MM.1S (cell line): ENCODE results near the gene TIMM17B.

ENCODE experiments used
- DNase-seq: peaks from one replicate; pipeline ENCODE4 v3.0.0-alpha.2; 2015
- H2AFZ ChIP-seq: fragments of 300-600 bp; sonication (generic); 2 replicates; pipeline ENCODE4 v1.6.0; 2016; ENCODE audit warnings: antibody characterized with exemption, low read length
- H3F3A ChIP-seq: fragments of 300-600 bp; sonication (generic); 2 replicates; pipeline ENCODE4 v1.6.1; 2016; ENCODE audit warnings: mild to moderate bottlenecking, antibody characterized with exemption, low read length, moderate library complexity, mixed read lengths; ENCODE audit not compliant: insufficient read depth
- H3K27ac ChIP-seq: fragments of 300-600 bp; sonication (generic); 2 replicates; pipeline ENCODE4 v1.5.1; 2016; ENCODE audit warnings: mild to moderate bottlenecking, low read length
- H3K27me3 ChIP-seq: fragments of 300-600 bp; sonication (generic); replicated peaks from 2 replicates; pipeline ENCODE4 v1.6.0; 2016; ENCODE audit warnings: low read length; ENCODE audit not compliant: insufficient read depth
- H3K36me3 ChIP-seq: fragments of 300-600 bp; sonication (generic); replicated peaks from 2 replicates; pipeline ENCODE4 v1.6.1; 2016; ENCODE audit warnings: mild to moderate bottlenecking, low read length, mixed read lengths; ENCODE audit not compliant: insufficient read depth
- H3K4me1 ChIP-seq: fragments of 300-600 bp; sonication (generic); 2 replicates; pipeline ENCODE4 v1.6.1; 2016; ENCODE audit warnings: low read length, mixed read lengths
- H3K4me2 ChIP-seq: fragments of 300-600 bp; sonication (generic); 2 replicates; pipeline ENCODE4 v1.6.0; 2016; ENCODE audit warnings: low read depth, low read length
- H3K4me3 ChIP-seq: fragments of 300-600 bp; sonication (generic); 2 replicates; pipeline ENCODE4 v1.5.1; 2016; ENCODE audit warnings: low read length, mixed read lengths
- H3K79me2 ChIP-seq: fragments of 300-600 bp; sonication (generic); 2 replicates; pipeline ENCODE4 v1.6.1; 2016; ENCODE audit warnings: mixed run types, low read length, mixed read lengths
- H3K9ac ChIP-seq: fragments of 300-600 bp; sonication (generic); 2 replicates; pipeline ENCODE4 v1.6.1; 2016; ENCODE audit warnings: low read length, mixed read lengths
- H3K9me2 ChIP-seq: fragments of 300-600 bp; sonication (generic); replicated peaks from 2 replicates; pipeline ENCODE4 v1.6.1; 2016; ENCODE audit warnings: mild to moderate bottlenecking, low read length, mixed read lengths; ENCODE audit not compliant: insufficient read depth
- H3K9me3 ChIP-seq: fragments of 300-600 bp; sonication (generic); replicated peaks from 2 replicates; pipeline ENCODE4 v1.6.1; 2016; ENCODE audit warnings: mild to moderate bottlenecking, low read length, mixed read lengths; ENCODE audit not compliant: insufficient read depth
- H4K20me1 ChIP-seq: fragments of 300-600 bp; sonication (generic); 2 replicates; pipeline ENCODE4 v1.6.1; 2016; ENCODE audit warnings: mild to moderate bottlenecking, low read length, moderate library complexity, mixed read lengths; ENCODE audit not compliant: insufficient read depth
- CTCF ChIP-seq: fragments of 300-600 bp; sonication (generic); IDR thresholded peaks from 2 replicates; pipeline ENCODE4 v1.5.1; 2016; ENCODE audit warnings: antibody characterized with exemption, low read length, mixed read lengths
- EZH2 ChIP-seq: fragments of 300-600 bp; sonication (generic); optimal IDR thresholded peaks from 2 replicates; pipeline ENCODE3; 2017; ENCODE audit warnings: low read depth, mild to moderate bottlenecking, antibody characterized with exemption, low read length, mixed read lengths
- EZH2phosphoT487 ChIP-seq: fragments of 300-600 bp; sonication (generic); IDR thresholded peaks from 2 replicates; pipeline ENCODE4 v1.6.1; 2018; ENCODE audit warnings: antibody characterized with exemption, low read length

TIMM17B gene

GRCh38 chrX:48894891-48895290 is 2.7 kb downstream of the TIMM17B start:
- Histone ChIP-seq H3K36me3 (no peaks in the 10 kb centered on the region), H3K4me1 (no peaks in the 10 kb centered on the region), H2AFZ (no peak overlapping the region), H3K79me2 (peaks cover 37% of the 10 kb centered on the region), H3K27me3 (no peaks in the 10 kb centered on the region), H3K4me2 (no peak overlapping the region), H3K9me3 (no peaks in the 10 kb centered on the region), H3K9ac (no peak overlapping the region), H4K20me1 (no peaks in the 10 kb centered on the region), H3K27ac (no peak overlapping the region), H3F3A (peaks cover 4% of the 10 kb centered on the region; the same call in 1 of the 2 replicates), H3K4me3 (no peak overlapping the region), H3K9me2 (no peaks in the 10 kb centered on the region)
- TF ChIP-seq EZH2, result no peak
- TF ChIP-seq EZH2phosphoT487, result no peak
- no peak for TF ChIP-seq CTCF
- DNase-seq, result no peak

- no peak for DNase-seq
- H3K27me3 ChIP-seq, result no peaks in the 10 kb centered on the region
- H3K4me3 ChIP-seq, result no peak overlapping the region
- no peak for TF ChIP-seq CTCF
- no peak for TF ChIP-seq EZH2phosphoT487
- no peak for TF ChIP-seq EZH2
- peaks cover 27% of the 10 kb centered on the region for H3K79me2 ChIP-seq
- H3K9ac ChIP-seq, result no peak overlapping the region
- no peaks in the 10 kb centered on the region for H3K9me2 ChIP-seq
- H3F3A ChIP-seq, result peaks cover 4% of the 10 kb centered on the region; the same call in 1 of the 2 replicates
- H3K4me2 ChIP-seq, result no peak overlapping the region
- H3K9me3 ChIP-seq, result no peaks in the 10 kb centered on the region
- H3K27ac ChIP-seq, result no peak overlapping the region
- no peaks in the 10 kb centered on the region for H3K36me3 ChIP-seq
- no peaks in the 10 kb centered on the region for H3K4me1 ChIP-seq
- H4K20me1 ChIP-seq, result no peaks in the 10 kb centered on the region
- no peak overlapping the region for H2AFZ ChIP-seq
These were observed 3.8 kb downstream of the TIMM17B start for GRCh38 chrX:48893556-48894348.

GRCh38 chrX:48892896-48893295 is 4.7 kb downstream of the TIMM17B start:
- Histone ChIP-seq H3K4me3 (no peak overlapping the region), H2AFZ (no peak overlapping the region), H3K4me1 (no peaks in the 10 kb centered on the region), H3K79me2 (peaks cover 27% of the 10 kb centered on the region), H3K36me3 (no peaks in the 10 kb centered on the region), H3K9ac (no peak overlapping the region), H3K9me3 (no peaks in the 10 kb centered on the region), H3K27ac (no peak overlapping the region), H4K20me1 (no peaks in the 10 kb centered on the region), H3F3A (no peaks in the 10 kb centered on the region), H3K9me2 (no peaks in the 10 kb centered on the region), H3K4me2 (no peak overlapping the region), H3K27me3 (no peaks in the 10 kb centered on the region)
- no peak for TF ChIP-seq CTCF
- no peak for TF ChIP-seq EZH2phosphoT487
- no peak for TF ChIP-seq EZH2
- DNase-seq, result no peak
